Gastroesophageal sphincter (tissue), 3 donors: ENCODE data around the gene DNAH11.

Source experiments
- EP300 ChIP-seq: sonication (generic); formaldehyde crosslinking; IDR thresholded peaks from one replicate; pipeline ENCODE4 v1.6.1; 2017; ENCODE audit warnings: antibody characterized with exemption, mild to moderate bottlenecking
- POLR2A ChIP-seq, 2 donors: fragments of 450-650 bp; IDR thresholded peaks; one replicate each; pipeline ENCODE4 v1.6.1; 2017; ENCODE audit warnings: antibody characterized with exemption in 2 of 2, mild to moderate bottlenecking in 2 of 2, moderate library complexity in 1 of 2
- POLR2AphosphoS5 ChIP-seq: sonication (generic); formaldehyde crosslinking; IDR thresholded peaks from one replicate; pipeline ENCODE4 v1.6.1; 2017; ENCODE audit warnings: antibody characterized with exemption
- TF ChIP-seq, protein P1 (sequence below), 4 experiments: fragments of 200-600 bp in 2 of 4; fragments of 450-650 bp in 2 of 4; sonication (generic) in 1 of 4; IDR thresholded peaks; one replicate each; pipeline ENCODE4 v1.5.1; 2017 to 2019; ENCODE audit warnings: antibody characterized with exemption in 4 of 4, mild to moderate bottlenecking in 2 of 4, moderate library complexity in 2 of 4

DNA sequence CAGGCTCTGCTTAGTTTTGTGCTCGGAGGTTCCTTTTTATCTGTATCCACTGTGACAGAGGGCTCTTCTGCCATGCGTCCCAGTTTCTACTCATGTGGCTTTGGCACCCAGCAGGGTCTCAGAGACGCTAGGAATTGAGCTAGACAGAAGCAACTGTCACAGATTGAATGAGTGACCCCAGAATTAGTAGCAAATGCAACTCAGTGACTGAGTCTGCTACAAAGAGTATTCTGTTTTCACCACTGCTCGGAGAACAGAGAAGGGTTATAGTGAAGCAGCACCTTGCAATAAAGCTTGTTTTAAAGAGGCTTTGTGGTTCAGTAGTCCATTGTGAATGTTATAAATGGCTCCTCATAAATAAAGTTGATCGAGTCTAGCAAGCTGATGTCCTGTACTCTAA lies 113.2 kb downstream of the DNAH11 start:
- TF ChIP-seq POLR2A (IDR thresholded peaks at IDR 0.05), result no peak
- TF ChIP-seq, protein P1, sequence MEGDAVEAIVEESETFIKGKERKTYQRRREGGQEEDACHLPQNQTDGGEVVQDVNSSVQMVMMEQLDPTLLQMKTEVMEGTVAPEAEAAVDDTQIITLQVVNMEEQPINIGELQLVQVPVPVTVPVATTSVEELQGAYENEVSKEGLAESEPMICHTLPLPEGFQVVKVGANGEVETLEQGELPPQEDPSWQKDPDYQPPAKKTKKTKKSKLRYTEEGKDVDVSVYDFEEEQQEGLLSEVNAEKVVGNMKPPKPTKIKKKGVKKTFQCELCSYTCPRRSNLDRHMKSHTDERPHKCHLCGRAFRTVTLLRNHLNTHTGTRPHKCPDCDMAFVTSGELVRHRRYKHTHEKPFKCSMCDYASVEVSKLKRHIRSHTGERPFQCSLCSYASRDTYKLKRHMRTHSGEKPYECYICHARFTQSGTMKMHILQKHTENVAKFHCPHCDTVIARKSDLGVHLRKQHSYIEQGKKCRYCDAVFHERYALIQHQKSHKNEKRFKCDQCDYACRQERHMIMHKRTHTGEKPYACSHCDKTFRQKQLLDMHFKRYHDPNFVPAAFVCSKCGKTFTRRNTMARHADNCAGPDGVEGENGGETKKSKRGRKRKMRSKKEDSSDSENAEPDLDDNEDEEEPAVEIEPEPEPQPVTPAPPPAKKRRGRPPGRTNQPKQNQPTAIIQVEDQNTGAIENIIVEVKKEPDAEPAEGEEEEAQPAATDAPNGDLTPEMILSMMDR (IDR thresholded peaks at IDR 0.05), result no peak
- no peak for TF ChIP-seq POLR2AphosphoS5
- no peak for TF ChIP-seq EP300
